ENCODE measurements around the gene GLS2.
"Not testable (repeated sequence)": the region's sequence is repeated elsewhere in the genome, so short reads cannot be mapped to it uniquely, and the experiment has no call there.

GLS2 gene

DNA sequence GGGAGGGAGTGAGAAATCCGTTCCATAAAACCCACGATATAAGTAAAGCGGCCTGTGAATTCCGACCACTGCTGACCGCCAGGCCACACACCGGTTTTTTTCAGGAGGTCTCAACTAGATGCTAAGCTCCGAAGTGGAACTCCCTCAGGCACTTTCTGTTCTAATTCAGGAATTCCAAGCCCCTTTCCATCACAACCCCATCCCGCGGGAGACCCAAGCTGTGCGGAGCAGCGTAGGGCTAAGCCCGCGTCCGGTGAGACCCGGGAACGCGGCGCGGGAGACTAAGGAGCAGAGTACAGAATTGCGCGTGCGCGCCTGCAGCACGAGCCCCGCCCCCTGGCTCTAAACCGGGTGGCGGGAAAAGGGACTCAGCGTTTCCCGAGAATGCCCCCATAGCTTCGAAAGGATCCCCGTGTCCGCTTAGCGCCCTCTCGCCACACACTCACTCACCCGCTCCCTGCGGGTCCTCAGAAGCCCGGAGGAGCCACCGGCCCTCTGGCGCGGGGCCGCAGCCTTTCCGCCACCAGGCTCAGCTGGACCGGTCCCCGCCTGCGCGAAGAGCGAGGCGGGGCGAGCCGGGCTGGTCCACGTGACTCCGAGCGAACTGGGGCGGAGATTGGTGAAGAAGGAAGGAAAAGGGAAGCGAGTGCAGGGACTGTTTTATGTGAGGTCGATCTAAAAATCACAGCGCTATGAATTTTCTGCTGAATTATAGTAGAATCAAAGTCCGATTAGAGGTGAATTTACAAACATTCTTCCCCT, 38.9 kb downstream of the GLS2 start, which contains the start of gene TIMELESS:
Gene TIMELESS (minus strand): TSS at position 567 of the 762 bp plus-strand sequence. CDS start 15,256 bp downstream, outside the sequence.
- DNase-seq (ENCODE audit: low read depth in 2 of 2) = peak; percentile 76 to 81

DNA sequence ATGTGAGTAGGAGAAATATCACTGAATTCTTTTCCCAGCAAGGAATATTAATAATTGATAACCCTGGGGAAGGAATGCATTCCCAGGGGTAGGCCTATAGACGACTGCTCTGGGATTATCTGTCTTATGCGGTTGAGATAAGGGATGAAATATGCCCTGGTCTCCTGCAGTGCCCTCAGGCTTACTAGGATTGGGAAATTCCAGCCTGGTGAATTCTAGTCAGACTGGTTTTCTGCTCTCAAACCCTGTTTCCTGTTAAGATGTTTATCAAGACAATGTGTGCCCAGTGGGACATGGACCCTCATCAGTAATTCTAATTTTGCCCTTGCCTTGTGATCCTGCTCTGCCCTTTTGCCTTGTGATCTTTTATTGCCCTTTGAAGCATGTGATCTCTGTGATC, 44.8 kb downstream of the GLS2 start:
- not testable (repeated sequence) for DNase-seq (ENCODE audit: low read depth in 2 of 2)

DNA sequence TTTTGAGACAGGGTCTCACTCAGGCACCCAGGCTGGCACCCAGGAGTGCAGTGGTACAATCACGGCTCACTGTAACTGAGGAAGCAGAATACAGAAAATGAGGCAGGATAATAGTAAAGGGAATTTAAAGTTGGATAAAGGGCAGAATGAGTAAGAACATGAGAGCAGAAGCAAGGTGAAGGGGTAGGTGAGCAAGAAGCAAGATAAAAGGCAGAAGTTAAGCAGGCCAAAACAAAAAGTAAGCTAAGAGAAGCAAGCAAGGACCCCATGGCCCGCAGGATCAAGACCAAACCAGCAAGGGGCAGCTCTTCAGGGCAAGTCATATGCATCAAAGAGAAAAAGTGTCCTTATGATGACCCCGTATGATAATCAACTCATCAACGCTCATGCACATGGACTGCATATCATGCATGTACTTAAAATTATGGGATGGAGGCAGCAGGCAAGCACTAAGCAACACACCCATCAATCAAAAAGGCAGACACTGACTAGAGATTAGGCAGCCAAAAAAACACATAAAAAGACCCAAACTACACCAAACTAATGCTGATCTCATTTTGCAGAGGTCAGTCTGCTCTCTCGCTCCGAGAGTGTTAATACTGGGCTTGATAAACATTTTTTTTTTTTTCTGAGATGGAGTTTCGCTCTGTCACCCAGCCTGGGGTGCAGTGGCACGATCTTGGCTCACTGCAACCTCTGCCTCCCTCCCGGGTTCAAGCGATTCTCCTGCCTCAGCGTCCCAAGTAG, 50.4 kb downstream of the GLS2 start:
- no peak for DNase-seq (ENCODE audit: low read depth in 2 of 2)

DNA sequence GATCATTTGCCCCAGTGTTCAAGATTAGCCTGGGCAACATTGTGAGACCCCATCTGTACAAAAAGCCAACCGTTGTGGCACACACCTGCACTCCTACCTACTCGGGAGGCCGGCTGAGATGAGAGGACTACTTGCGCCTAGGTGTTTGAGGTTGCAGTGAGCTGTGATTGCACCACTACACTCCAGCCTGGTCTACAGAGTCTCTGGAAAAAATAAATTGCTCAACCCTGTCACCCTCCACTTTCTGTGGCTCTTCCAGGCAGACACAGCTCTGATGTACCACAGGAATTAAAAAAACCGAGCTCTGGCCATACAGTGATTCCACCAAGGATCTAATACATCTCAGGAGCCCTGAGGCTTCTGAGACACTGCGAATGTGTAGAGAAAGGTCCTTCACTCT, 53.1 kb downstream of the GLS2 start:
- DNase-seq (ENCODE audit: low read depth in 2 of 2) = no peak

DNA sequence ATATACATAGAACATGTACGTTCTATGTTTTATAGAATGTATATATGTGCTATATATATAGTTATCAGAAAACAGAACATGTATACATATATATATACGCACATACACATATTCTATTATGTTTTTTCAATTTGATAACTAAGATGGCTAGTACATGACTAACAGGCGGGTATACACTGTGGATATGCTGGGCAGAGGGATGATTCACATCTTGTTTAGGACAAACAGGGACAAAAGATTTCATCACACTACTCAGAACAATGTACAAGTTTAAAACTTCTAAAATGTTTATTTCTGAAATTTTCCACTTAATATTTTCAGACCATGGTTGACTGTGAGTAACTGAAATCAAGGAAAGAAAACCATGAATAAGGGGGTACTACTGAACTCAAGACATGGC, 56.1 kb downstream of the GLS2 start:
- DNase-seq (ENCODE audit: low read depth in 2 of 2) = no peak

DNA sequence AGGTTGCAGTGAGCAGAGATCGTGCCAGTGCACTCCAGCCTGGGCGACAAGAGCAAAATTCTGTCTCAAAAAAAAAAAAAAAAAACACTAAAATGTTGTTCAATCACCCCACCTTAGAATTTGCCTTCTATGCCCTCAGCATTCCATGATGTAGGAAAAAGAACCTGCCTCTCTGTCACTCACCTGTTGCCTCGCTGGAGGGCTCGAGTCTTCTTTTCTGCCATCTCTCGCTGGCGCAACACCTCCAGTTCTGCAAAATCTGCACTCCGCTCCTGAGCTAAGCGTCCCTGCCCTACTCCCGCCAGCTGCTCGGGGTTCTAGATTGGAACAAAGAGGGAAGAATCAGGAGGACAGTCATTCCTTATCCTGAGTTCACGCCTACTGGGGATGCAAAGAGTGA, 56.7 kb downstream of the GLS2 start:
- no peak for DNase-seq (ENCODE audit: low read depth in 2 of 2)

DNA sequence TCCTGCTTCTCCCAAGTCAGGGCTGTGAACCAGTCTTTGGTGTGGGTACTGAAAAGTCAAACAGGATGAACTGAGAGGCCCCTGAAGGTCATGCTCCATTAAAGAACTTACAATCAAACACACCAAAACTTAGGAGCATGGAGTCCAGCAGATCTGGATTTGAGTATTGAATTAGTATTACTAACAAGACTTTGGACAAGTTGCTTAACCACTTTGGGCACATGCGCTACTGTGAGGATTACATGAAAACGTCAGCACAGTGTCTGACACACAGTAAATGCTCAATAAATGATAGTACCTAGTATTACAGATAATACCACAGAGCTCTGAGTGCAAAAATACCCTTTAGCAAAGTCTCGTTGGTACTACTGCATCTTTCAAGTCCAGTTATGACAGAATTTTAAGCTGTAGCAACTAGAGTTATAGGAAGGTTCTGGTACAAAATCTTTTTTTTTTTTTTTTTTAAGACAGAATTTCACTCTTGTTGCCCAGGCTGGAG, 62.0 kb downstream of the GLS2 start:
- no peak for DNase-seq (ENCODE audit: low read depth in 2 of 2)

DNA sequence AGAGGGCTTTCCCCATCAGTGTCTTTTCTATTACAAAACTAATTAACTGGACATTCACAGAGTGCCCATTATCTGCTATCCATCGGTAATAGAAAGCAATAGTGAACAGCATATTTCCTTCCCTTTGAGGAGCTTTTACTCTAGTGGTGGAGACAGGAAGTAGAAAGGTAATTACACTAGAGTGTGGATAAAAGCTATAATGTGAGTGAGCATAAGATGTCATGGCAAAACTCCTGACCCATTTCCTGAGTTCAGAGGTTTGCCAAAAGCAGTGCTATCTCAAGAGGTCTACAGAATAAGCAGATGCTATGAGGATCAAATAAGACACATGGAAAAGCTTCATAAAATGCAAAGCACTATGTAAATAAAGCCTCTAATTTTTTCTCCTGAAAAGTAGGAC, 62.8 kb downstream of the GLS2 start:
- DNase-seq (ENCODE audit: low read depth in 2 of 2) = no peak

Measured in activated CD4-positive, alpha-beta T cell treated with anti-CD3 and anti-CD28 coated beads for 24 hours (primary cell).